ENCODE measurements around the gene TNFRSF12A.

DNA sequence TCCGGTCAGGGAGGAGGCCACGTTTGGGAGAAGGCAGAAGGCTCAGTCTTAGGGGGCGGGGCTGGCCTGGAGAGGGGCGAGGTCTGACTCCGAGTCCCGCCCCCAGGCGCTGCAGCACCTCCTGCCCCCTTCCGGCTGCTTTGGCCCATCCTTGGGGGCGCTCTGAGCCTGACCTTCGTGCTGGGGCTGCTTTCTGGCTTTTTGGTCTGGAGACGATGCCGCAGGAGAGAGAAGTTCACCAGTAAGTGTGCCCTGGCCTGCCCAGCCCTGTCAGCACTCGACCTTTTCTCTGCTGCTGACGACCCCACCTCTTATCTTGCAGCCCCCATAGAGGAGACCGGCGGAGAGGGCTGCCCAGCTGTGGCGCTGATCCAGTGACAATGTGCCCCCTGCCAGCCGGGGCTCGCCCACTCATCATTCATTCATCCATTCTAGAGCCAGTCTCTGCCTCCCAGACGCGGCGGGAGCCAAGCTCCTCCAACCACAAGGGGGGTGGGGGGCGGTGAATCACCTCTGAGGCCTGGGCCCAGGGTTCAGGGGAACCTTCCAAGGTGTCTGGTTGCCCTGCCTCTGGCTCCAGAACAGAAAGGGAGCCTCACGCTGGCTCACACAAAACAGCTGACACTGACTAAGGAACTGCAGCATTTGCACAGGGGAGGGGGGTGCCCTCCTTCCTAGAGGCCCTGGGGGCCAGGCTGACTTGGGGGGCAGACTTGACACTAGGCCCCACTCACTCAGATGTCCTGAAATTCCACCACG is 1.5 kb downstream of the TNFRSF12A start:
- TF ChIP-seq ZNF274 (IDR thresholded peaks at IDR 0.05; ENCODE audit: borderline replicate concordance, low read depth, low read length), result no peak
- TF ChIP-seq, protein P1, sequence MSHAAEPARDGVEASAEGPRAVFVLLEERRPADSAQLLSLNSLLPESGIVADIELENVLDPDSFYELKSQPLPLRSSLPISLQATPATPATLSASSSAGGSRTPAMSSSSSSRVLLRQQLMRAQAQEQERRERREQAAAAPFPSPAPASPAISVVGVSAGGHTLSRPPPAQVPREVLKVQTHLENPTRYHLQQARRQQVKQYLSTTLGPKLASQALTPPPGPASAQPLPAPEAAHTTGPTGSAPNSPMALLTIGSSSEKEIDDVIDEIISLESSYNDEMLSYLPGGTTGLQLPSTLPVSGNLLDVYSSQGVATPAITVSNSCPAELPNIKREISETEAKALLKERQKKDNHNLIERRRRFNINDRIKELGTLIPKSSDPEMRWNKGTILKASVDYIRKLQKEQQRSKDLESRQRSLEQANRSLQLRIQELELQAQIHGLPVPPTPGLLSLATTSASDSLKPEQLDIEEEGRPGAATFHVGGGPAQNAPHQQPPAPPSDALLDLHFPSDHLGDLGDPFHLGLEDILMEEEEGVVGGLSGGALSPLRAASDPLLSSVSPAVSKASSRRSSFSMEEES (CRISPR knock-in tag; IDR thresholded peaks at IDR 0.05), result no peak
- TF ChIP-seq POLR2A (conservative IDR thresholded peaks at IDR 0.05), result no peak; the same call in 1 of the 2 replicates
- TF ChIP-seq HDAC6 (IDR thresholded peaks at IDR 0.05; ENCODE audit: low read depth, low read length), result no peak
- TF ChIP-seq HMG20B (CRISPR knock-in tag; IDR thresholded peaks at IDR 0.05), result no peak

Data from K562 (cell line).